Measurements from ENCODE around the gene DLG2.

GRCh38 chr11:83858694-83859093, 1768.5 kb downstream of the DLG2 start:
- TF ChIP-seq CTCF (IDR thresholded peaks at IDR 0.05) (no peak), ZFX (IDR thresholded peaks at IDR 0.05; ENCODE audit: borderline replicate concordance) (no peak)

Measured in 22Rv1 (cell line).